Measurements from ENCODE around the gene MEGF8.
A peak's percentile ranks its signal among the peaks of the same experiment; 100 is the strongest.

MEGF8 gene, protein sequence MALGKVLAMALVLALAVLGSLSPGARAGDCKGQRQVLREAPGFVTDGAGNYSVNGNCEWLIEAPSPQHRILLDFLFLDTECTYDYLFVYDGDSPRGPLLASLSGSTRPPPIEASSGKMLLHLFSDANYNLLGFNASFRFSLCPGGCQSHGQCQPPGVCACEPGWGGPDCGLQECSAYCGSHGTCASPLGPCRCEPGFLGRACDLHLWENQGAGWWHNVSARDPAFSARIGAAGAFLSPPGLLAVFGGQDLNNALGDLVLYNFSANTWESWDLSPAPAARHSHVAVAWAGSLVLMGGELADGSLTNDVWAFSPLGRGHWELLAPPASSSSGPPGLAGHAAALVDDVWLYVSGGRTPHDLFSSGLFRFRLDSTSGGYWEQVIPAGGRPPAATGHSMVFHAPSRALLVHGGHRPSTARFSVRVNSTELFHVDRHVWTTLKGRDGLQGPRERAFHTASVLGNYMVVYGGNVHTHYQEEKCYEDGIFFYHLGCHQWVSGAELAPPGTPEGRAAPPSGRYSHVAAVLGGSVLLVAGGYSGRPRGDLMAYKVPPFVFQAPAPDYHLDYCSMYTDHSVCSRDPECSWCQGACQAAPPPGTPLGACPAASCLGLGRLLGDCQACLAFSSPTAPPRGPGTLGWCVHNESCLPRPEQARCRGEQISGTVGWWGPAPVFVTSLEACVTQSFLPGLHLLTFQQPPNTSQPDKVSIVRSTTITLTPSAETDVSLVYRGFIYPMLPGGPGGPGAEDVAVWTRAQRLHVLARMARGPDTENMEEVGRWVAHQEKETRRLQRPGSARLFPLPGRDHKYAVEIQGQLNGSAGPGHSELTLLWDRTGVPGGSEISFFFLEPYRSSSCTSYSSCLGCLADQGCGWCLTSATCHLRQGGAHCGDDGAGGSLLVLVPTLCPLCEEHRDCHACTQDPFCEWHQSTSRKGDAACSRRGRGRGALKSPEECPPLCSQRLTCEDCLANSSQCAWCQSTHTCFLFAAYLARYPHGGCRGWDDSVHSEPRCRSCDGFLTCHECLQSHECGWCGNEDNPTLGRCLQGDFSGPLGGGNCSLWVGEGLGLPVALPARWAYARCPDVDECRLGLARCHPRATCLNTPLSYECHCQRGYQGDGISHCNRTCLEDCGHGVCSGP (N-terminal part only)

DNA sequence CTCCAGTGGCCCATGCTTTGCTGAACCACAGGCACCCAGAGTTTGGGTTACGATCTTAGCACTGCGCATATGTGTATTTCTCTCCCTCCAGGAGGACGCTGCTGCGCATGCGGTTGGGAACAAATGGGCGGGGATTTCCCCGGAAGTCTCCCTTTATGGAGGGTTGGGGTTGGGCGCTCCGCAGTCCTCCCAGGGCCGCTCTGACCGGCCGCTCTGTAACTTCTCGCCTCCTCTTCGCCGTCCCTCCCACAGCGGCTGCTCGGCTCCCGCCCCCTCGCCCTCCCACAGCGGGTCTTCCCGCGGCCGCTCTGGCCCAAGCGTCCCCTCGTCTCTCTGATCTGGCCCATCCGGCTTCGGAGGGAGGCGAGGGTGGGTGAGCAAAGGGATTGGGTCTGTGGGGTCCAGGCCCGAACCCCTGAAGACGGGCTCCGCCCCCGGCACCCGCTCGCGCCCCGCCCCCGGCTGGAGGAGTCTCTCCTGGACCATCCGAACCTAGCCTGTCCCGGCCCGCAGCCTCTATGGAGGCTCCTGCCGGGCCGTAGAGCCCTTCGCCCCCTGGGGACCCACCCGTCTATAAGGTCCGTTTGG is at the start of gene MEGF8:
Gene MEGF8, plus strand, starts transcription at position 328 of the 588 bp plus-strand sequence. CDS start 609 bp downstream, outside the sequence.
- DNase-seq (ENCODE audit: low spot score), result peak; percentile 98

DNA sequence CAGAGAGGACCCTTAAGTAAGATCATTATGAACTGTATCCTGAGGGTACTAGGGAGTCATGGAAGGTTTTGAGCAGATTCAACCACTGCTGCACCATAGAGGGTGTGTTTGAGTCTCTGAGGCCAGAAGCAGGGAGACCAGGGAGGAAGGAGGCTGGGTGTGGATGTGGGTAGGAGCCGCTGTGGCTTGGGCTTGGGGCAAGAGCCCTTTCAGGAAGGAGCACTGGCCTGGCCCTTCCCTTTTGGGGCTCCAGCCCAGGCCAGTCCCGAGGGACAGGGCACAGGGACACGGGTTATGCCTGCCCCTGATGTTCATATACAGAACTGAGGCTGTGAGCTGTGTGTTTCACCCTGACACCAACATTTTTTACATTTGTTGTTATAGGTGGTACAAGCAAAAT is 49.2 kb upstream of the MEGF8 start:
- no peak for DNase-seq (ENCODE audit: low spot score)

DNA sequence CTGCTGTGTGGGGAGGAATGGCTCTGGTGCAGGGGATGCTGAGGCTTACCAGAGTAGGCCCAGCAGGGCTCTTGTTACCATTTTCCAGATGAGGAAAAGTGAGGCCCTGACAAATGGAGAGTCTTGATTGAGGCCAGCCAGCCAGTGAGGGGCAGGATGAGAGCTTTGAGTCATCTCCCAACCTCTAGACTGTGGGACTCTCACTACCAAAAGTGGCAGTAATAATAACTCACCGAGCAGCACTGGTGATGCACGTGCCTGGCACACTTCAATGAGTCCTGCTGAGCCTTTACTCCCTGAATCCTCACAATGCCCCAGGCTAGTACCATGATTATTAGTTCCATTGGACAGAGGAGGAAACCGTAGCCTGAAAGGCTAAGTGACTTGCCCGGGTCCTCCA is 48.6 kb upstream of the MEGF8 start:
- no peak for DNase-seq (ENCODE audit: low spot score)

DNA sequence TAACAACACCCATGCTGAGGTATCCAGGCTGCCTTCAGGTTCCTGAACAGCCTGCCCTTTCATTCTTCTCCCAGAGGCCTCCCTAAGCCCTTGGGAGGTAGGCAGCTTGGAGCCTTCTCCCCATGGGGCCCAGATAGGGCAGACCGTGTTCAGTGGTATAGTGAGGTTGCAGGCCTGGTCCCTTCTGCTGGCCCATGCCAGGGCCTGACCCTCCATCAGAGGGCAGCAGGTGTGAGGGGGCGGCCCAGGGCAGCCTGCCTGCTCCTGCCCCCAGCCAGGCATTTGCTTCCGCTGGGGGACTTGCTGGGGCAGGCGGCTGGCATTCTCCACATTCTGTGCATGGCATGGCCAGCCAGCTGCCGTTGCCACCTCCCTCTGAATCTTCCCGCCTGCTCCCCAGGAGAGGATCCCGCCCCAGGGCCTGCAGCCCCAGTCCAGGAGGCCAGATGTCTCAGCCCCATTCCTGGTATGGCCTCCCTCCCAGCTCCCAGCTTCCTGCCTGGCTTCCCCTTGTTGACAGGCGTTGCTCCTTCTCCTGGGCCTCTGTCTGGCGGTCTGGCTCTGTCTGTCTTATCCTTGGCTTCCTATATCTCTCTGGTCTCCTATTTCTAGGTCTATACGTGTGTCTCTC is 47.5 kb upstream of the MEGF8 start:
- no peak for DNase-seq (ENCODE audit: low spot score)

DNA sequence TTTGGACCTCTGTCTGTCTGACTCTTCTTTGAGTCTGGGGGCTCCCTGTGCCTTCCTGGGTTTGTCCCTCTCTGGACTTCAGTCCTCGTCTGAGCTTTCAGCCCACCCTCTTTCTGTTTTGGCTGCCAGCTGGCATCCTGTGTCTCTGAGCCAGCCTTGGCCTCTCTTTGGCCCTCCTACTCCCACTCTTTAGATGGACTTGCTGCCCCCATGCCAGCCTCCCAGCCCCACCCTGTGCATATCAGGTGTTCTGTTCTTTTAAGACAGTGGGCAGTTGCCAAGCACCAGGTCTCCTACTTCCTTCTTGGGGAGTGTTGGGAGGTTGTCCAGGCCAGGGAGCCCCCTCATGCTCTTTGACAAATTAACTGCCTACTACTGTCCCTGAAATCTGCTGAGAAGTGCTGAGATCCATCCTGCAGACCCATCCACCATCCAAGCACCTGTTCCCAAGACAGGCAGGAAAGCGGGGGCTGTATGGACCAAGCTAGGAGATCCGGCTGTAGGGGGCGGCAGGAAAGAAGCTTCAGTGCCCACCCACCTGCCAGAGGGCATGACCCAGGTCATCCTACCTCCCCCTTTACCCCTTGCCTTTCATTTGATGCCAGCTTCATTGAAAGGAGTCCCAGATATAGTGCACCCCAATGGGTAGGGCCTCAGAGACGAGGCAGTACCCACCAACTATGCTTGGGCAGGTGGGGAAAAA is 46.8 kb upstream of the MEGF8 start:
- no peak for DNase-seq (ENCODE audit: low spot score)

DNA sequence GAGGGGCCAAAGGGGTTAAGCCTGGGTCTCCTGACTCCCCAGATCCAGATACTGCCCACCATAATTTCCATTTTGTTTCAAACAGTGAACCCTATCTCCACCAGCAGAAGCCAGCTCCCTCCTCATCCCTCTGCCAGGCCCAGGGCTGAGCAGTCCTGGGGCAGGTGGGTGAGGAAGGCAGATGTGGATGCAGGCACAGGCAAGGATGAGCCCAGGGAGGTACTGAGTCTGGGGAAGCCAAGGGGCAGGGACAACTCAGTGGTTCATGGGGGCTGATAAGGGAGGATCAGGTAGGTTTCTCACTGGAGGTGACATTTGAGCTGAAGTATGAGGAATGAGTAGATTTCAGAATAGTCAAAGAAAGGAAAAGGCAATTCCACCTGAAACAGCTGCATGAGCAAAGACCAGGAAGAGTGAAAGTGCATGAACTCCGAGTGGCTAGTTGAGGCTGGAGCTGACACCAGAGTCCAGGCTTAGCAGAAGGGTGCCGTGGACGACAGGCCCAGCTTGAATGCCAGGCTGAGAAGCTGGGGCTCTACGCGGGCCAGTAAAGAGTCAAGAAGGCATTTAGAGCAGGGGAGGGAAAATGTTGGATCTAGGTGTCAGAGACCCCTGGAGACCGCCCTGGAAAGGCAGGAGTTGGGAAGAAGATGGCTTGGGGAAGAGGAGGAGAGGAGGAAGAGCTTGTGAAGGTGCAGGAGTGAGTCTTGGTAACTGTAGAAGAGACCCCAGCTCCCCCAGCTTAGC is 46.1 kb upstream of the MEGF8 start:
- no peak for DNase-seq (ENCODE audit: low spot score)

DNA sequence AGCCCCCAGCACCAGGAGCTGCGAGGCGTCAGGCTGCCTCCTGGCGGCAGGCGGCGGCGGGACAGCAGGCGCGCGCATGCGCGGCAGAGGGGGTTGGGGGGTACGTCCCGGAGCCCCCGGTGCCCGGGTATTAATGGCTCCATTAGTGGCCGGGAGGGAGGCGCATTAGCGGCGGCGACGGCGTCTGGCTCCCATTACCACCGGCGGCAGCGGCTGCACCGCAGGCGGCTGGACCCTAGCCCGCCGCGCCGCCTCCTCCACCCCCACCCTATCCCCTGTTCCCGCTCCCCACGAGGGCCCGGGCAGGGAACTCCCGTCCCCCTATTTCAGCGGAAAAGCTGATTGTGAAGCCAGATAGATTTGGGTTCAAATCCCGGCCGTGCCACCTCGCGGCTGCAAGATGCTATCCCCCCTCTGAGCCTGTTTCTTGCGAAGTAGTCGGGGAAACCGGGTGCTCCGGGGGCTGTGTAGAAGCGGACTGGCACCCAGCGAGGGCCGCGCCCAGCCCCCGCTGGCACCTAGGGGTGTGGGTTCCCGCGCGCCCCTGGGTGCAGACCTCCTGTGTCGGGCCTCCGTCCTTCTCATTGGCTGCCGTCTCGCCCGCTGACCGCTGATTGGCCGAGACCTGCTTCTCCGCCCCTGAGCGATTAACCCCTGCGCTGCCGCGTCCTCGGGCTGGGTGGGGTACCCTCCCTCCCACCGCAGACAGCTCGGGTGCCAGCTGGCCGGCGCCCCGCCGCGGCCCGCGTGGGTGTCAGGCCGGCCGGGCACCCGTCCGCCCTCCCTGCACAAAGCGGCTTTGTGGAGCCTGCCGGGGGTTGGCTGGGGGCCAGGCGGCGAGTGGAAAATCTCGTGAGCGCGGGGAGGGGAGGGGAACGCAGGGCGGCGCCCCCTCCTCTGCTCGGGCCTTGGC is 45.3 kb upstream of the MEGF8 start:
- DNase-seq (ENCODE audit: low spot score), result peak; percentile 93

DNA sequence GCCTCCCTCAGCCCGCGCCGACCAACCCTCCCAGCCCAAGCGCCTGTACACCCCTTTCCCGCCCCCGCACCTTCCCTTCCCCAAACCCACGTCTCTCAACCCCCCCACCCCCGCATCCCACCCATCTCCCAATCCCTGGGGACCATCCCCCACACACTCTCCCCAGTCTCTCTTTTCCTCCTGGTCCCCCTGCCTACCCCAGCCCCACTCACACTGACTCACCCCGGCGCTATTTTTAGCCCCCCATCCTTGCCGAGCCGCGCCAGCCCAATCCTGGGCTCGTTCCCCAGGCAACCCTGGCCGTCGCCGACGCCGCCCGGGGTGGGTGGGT is 44.7 kb upstream of the MEGF8 start:
- DNase-seq (ENCODE audit: low spot score), result no peak

DNA sequence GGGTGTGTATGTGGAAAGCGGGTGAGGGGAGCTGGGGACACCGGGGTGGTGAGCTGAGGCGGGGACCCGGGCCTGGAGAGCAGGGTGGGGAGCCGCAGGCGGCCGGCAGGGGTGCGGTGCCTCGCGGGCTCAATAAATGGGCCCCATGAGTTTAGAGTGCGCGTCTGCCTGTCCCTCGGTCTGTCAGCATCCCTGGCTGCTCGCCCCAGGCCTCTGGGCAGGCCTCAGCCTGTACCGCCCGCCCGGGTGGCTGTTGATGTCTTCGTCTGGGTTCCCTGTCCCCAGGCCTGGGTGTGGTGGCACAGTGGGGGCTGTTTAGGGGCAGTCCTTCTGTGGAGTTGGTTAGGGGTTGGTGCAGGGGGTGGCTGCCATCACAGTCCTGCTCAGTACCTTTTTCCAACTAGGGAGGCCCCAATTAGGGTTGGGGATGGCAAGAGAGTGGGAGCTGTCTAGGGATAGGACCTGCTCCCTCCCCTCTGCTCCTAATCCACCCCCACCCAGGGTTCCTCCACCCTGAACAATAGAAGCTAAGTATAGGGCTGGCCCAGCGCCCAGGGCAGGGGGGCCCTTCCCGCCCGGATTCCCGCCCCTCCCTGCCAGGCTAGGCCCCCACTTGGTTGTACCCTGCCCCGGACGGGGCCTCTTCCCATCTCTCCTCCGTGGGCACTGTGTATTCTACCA is 44.1 kb upstream of the MEGF8 start:
- peak; percentile 74 for DNase-seq (ENCODE audit: low spot score)

DNA sequence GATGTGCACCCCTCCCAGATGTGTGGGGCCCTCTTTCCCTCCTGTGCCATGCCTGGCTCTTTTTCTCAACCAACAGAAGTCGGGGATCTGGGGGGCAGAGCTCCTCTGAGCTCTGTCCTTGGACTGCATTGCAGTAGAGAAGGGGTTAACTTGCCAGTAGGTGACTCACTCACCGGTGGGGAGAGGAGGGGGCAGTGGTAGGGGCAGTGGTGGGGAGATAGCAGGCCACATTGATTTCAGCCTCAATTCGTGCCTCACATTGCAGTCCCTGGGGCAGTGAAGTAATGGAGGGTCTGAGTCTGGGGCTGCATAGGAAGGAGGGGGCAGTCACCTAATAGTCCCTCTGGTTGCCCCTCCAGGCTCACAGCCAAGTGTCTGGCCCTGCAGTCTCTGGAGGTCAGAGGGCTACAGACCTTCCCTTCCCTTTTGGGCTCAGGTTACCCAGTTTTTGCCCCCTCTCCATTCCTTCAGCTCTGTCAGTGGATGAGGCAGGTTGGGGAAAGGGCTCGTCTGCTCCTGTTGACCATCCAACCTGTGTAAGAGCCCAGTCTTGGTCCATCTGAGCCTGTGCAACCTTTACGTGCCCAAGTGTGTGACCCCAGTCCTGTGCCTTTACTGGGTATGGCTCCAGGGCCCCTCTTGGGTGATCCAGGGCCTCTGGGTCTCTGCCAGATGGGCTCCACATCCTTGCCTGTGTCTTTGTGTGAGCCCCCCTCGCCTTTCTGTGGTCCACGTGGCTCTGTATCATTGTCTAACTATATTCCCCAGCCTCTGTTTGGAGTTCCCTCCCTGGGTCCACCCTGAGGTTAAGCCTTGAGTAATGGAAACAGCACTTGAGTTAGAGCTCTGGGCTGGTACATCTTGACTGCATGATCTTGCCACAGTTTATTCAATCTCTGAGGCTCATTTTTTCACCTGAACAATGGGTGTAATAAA is 43.3 kb upstream of the MEGF8 start:
- peak; percentile 56 for DNase-seq (ENCODE audit: low spot score)

DNA sequence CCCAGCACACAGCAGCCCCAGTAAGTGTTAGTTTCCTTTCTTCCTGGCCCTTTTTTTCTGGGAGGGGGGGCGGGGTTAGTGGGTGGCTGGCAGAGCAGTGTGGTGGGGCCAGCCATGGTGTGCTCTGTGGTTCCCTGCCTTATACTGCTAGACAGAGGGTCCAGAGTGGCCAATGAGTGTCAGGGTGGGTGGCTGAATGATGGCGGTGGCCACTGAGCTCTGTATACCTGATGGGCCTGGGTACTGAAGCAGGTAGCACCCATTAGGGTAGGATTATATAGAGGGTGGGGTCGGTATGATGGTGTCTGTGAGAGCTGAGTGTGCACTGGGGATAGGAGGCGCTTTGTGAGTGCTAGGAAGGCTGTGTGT is 42.6 kb upstream of the MEGF8 start:
- peak; percentile 51 for DNase-seq (ENCODE audit: low spot score)

DNA sequence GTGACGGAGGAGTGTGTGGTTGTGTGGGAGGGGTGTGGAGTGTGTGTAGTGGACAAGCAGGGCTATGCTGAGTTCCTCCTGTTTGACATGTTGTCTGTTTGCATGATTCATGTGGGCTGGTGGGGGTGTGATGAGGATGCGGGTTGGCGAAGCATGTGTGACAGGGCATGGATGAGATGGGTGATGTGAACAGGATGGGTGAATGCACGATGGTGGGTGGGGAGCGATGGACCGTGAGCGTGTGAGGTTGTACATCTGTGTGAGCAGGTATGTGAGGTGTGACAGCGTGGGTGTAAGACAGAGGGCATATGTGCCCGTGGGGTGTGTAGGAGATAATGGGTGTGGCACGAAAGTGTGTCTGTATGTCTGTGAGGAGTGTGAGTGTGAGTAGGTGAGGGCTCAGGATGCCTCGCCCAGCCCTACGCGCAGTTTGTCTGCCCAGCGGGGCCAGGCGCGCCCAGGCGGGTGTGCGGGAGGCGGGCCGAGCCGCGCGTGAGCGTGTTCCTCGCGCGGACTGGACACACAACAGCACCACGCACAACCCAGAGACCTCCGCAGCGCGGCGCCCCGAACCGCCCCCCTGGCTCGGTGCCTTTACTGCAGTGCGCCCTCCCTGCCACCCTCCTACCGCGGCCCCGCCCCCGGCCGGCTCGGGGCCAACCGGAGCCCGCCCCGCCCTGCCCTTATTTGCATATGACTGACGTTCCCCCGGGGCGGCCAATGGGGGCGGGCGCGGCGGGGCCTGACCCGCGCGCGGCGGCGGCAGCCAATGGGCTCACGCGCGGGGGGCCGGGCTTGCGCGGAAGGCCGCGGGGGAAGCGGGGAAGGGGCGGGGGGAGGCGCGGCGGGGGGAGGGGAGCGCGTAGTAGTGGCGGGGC is 42.0 kb upstream of the MEGF8 start:
- DNase-seq (ENCODE audit: low spot score), result peak; percentile 97

DNA sequence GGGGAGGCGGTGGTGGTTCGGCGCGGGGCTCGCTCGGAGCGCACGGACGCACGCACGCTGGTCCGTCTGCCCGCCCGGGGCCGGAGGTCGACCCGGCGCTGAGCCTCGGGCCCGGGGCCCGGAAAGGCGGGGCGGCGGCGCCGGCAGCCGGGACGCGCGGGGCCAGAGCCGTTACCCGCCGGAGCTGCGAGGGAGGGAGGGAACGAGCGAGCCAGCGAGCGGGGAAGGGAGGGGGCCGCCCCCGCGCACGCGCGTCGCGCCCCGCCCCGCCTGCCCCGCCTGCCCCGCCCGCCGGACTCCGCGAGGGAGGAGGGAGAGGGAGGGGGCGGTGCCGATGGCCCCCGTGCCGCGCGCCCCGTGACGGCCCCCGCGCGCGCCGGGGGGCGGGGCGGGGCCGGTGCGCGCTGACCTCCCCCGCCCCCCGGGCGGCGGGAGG is 41.4 kb upstream of the MEGF8 start:
- DNase-seq (ENCODE audit: low spot score), result no peak

DNA sequence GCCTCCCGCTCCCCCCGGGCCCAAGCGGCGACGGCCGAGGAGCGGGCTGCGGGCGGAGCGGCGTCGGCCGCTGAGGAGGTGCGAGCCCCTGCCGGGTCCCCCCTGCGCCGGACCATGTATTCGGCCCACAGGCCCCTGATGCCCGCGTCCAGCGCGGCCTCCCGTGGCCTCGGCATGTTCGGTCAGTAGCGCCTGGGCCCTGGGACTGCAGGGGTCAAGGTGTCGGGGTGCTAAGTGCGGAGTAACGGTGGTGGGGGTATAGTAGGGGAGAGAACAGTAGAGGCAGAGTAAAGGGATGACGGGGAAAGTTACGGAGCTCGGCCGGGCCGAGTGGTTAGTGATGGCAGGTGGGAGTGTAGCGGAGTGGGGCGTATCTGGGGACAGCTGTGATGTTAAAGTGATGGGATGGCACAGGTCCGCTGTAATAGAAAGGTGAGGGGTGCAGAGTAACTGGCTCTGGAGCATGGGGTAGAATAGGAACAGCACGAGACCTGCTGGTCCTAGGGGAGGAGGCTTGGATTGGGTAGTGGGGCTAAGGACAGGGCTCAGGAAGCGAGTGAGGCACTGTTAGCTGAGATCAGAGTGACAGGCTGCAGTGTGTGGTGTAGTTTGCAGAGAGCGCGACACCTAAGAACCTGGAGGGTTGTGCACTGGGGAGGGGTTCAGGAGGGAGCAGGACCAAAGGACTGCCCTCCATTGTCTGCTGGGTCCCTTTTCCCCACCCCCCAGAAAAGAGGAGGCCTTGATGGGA is 40.7 kb upstream of the MEGF8 start:
- DNase-seq (ENCODE audit: low spot score), result peak; percentile 69

DNA sequence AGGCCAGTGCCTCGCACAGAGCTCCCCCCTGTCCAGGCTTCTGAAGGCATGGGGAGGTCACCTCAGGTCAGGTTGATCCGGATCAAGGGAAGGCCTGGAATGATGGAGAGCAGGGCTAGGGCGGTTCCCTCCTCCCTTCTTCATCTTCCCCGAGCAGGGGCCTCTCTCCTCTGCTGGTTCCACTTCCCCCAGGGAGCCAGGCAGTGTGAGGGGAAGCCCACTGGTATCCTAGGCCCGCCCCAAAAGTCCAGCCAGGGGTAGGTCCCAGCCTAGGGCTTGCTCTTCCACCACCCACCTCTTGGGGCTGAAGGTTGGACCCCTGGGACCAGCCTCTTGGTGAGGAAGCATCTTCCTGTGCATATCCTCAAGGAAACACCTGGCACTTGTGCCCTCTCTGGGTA is 39.9 kb upstream of the MEGF8 start:
- no peak for DNase-seq (ENCODE audit: low spot score)

DNA sequence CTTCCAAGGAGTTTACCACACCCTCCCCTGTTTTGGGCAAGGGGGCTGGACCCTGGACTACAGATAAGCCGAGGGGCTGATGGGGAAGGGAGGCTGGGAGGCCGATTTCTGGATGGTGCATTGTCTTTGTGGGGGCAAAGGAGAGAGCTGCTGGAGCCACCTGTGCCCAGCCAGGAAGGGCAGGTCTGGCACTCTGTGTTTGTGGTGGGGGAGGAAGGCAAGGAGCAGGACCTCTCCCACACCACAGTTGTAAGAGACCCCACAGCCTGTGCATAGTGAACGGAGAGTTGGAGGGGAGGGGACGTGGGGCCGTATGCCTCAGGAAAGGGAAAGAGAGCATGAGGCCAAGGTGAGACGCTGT is 39.5 kb upstream of the MEGF8 start:
- no peak for DNase-seq (ENCODE audit: low spot score)

Measured in ecto neural progenitor cell (in vitro differentiated cells).